GM18520 (cell line): Measurements from ENCODE around the gene DEPP1.

Experiments
- ATAC-seq: cut with Tn5 transposase; IDR thresholded peaks from one replicate; pipeline ENCODE4 v1.9.1; 2021; ENCODE audit not compliant: unreplicated experiment

DEPP1 gene

GRCh38 chr10:44993922-44994751 is 15.5 kb upstream of the DEPP1 start:
- no peak for ATAC-seq

- no peak for ATAC-seq
These were observed 14.8 kb upstream of the DEPP1 start for GRCh38 chr10:44993226-44993921.

DNA sequence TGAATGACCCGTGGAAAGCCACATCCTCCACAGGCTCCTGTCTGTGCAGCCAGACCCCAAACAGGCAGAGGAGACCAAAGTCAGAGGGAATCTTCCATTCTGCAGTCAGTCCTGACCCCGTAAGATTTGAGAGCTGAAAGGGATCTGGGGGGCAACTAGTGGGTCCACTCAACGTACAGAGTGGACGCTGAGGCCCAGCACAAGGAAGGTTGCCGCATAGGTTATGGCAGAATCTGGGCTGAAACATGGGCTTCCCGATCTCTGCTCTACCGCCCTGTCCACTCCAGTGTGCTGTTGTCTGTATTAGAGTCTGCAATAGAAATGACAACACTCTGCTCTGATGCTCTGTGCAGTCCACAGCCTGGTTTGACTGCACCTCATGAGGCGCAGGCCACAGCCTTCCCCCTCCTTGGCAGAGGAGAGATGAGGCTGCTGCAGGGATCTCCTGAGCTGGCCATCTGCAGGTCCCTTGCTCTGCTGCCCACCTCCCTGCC is 14.2 kb upstream of the DEPP1 start:
- no peak for ATAC-seq

GRCh38 chr10:44992070-44992731 is 13.6 kb upstream of the DEPP1 start:
- no peak for ATAC-seq

DNA sequence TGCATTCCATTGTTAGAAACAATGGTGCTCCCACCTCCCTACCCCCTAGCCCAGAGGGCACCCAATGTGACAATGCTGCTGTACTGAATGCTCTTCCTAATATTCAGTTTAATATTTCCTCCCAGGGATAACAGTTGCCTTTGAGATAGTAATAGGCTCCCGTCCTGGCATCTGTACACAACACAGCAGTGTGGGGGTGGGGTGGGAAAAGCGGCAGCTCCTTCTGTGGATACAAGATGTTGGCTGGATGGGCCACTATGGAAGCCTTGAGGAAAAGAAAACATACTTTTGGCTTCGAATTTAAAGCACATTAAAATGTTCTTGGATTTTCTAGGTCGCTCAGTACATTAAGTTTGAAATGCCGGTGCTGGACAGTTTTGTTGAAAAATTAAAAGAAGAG is 13.0 kb upstream of the DEPP1 start:
- ATAC-seq = no peak

GRCh38 chr10:44990965-44991364 is 12.4 kb upstream of the DEPP1 start:
- ATAC-seq = no peak

- ATAC-seq = no peak
These were observed 11.7 kb upstream of the DEPP1 start for GRCh38 chr10:44990302-44990655.

DNA sequence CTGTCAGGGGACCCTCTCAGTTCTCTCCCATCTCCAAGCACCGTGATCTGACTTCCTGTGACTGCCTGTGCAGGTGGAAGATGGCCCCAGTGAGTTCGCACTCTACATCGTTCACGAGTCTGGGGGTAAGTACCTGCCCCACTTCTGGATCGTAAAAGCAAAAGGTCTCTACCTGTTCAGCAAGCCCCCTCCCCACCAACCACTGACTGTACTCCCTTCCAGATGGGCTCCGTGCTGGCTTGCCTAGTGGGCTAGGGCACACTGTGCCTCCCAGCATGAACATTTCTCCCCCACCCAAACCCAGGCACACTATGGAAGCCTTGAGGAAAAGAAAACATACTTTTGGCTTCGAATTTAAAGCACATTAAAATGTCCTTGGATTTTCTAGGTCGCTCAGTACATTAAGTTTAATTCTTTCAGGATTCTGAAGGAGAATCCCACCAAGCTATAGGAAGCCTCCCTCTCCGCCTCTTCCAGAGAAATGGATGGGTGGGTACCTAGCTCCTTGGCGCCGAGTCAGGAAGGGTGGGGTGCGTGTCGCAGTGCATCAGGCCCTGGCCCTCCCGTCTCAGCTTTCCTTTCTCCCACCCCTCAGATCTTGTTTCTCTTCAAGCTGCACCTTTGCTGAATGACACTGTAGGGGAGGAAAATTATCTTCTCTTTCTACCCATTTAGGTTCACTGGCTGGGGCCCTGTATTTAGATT is 11.1 kb upstream of the DEPP1 start:
- no peak for ATAC-seq

DNA sequence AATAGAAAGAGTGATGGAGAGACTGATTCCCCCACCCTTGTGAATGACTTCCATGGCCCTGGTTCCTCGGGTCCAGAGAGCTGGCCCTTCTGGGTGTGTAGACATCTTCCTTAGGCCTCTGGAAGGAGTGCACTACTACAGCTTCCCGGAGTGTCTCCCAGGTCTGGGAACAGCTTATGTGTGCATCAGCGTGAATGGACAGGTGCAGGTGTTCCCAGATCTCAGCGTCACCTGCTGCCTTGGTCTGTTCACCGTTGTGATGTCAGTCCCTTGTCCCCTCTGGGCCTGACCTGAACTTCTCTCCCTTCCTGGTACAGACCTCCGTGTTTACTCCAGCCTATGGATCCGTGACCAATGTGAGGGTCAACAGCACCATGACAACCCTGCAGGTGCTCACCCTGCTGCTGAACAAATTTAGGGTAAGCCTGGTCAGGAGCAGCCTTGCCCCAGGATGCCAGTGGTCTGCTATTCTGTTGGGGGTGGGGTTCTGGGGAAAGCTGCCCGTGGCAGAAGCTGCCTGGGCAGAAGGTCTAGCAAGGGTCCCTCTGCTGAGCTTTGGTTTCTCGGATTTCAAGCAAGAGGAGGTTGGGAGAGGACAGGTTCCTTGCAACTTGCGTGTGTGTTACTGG is 10.5 kb upstream of the DEPP1 start:
- no peak for ATAC-seq

- ATAC-seq = no peak
These were observed 8.1 kb upstream of the DEPP1 start for GRCh38 chr10:44986670-44987069.

GRCh38 chr10:44986179-44986578 is 7.6 kb upstream of the DEPP1 start:
- ATAC-seq = no peak

DNA sequence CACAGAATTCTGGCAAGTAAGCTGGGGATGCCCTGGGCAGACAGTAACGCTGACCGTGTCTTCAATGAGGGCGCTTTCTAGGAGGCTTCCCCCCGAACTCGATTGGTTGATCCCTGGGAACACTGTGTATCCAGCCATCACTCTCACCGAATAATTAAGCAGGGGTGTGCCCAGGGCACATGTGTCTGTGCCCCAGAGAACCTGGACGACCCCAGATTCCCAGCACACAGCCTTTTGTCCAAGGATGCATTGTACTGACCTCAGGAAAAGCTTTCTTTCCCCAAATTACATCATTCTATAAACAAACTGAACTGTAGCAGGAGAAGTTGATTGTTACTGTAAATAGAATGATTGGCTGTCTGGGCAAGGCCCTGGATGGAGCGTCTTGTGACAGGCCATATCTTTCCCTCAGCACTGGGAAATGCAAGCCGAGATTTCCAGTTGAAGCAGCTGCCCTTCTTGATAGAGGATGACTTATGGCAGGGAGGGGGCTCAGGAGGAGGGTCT is 6.6 kb upstream of the DEPP1 start:
- no peak for ATAC-seq

GRCh38 chr10:44984671-44985101 is 6.1 kb upstream of the DEPP1 start:
- ATAC-seq = no peak

GRCh38 chr10:44983895-44984278 is 5.3 kb upstream of the DEPP1 start:
- no peak for ATAC-seq

DNA sequence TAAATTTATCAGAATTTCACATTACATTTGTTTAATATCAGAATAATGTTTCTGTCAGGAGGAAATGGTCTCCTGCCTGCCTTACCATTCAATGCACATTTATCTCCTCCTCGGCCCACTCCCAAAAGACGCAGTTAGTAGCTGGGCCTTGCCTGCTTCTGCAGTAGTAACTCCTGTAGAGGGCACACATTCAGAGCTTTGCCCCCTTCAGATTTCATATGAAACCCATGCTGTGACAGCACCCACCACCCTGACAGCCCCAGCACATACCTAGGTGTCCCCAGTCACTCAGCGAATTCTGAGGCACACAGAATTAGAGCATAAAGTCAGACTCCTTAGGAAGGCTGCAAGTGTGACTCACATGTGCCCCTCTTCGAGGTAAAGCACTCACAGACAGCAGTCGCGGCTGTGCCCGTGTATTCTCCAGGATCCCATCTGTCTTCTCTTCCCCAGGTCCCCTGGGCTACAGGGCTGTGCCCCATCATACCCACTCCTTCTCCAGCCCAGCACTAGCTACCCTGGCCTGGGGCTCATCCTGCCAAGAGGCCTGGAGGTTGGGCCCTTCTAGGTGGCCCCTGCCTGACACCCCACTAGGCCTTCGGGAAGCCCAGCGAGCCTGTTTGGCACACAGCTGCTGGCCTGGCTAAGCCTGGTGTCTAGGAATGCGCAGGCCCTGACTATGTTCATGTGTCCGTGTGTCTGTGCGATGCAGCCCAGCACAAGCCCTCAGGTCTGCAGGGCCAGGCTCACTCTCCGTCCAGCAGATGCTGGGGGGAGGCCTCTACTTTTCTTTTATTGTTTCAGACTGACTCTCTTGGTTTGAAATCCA is 4.7 kb upstream of the DEPP1 start:
- no peak for ATAC-seq

DNA sequence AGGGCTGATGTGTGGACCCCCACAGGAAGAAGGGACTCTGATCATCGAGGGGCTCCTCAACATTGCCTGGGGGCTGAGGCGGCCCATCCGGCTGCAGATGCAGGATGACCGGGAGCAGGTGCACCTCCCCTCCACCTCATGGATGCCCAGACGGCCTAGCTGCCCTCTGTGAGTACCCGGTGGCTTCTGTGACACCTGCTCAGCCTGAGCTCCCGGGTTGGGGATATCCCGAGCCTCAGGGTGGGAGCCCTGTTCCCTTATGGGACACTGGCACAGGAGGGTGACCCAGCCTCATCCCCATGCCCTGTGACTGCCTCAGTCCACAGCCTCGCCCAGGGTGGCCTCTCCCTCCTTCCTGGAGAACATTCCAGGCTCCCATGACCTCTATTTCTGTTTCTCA is 3.9 kb upstream of the DEPP1 start:
- no peak for ATAC-seq

DNA sequence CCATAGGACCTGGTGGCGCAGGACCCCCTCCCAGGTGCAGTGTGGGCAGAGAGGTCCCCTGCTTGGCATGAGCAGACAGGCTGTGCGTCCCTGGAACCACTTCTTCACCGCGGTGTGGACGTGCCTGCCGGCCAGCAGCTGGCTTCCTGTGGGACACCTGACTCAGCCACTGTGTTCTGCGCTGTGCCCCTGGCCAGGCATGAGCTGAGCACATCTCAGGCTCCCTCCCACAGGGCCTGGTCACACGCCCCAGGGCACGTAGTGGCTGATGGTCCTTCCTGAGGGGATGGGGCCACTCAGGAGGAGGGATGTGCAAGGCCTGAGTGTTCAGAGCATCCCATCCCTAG is 3.5 kb upstream of the DEPP1 start:
- no peak for ATAC-seq

DNA sequence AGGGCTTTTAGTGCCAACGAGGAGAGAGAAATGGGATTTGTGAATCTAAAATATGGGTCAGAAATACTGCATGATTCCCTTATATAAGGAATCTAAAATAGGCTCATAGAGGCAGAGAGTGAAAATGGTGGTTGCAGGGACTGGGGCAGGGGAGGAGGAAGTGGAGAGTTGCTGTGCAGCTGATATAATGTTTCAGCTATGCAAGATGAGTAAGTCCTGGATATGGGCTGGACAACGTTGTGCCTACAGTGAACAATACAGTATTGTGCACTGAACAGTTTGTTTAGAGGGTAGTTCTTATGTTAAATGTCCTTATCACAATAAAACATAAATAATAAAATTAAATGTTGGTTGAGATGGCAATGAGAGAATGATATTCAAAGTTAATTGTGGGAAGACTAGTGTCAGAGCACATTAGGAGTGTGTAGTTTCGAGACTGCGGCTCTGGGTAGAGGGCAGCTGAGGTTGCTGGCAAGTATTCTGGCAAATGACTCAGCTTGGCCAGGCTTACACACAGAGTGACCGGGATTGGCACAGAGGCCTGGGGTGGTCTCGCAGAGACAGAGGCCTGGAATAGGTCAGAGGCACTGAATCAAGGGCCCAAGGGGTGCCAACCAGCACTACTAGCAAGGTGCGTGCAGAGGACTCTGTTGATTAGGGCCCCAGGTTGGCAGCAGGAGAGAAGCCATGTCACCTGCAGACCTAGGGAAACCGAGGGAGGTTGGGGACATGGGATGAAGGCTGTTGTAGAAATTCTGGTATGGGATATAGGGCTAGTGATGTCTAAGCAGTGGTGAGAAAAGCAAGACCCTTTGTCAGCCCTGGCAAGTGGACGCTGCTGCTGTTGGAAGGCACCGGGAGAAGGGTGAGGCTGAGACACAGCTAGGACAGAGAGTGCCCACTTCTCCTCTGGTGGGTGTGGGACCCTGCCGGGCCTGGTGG is 2.8 kb upstream of the DEPP1 start:
- ATAC-seq = no peak
